Panc1 (cell line): ENCODE data around the gene SALL4. TPM values are rescaled to one million over a fixed set of nuclear protein-coding genes. Genes with fewer than 3 reads are reported as not detected.

Experiments used
- ATAC-seq: fragments of 200-7000 bp; cut with Tn5 transposase; 2 replicates; pipeline ENCODE4 v1.9.1; 2020; ENCODE audit warnings: mild to moderate bottlenecking, moderate library complexity
- BruUV-seq: library from RNA; stranded (reverse); fragments of 400-500 nt; replicated peaks from 2 replicates; lab custom pipeline; 2021; lab: Mats Ljungman, UMichigan
- CTCF ChIA-PET: fragments of 300-600 bp; sonication (Branson Sonifier 250); formaldehyde crosslinking; loops from one replicate; lab custom pipeline; 2022; ENCODE audit warnings: antibody characterized with exemption; lab: Charles Lee
- POLR2A ChIA-PET: fragments of 300-600 bp; sonication (Branson Sonifier 250); formaldehyde crosslinking; loops from one replicate; lab custom pipeline; 2022; ENCODE audit warnings: antibody characterized with exemption; lab: Charles Lee
- DNase-seq: peaks from one replicate; pipeline ENCODE4 v3.0.0-alpha.2; 2010; ENCODE audit warnings: low read depth, low spot score
- H3K27ac ChIP-seq: 2 replicates; pipeline ENCODE4 v1.5.1; 2011; ENCODE audit warnings: mild to moderate bottlenecking, low read length, inconsistent platforms
- H3K27me3 ChIP-seq: fragments of 200-500 bp; sonication (Bioruptor generic); 2 replicates; pipeline ENCODE4 v1.6.0; 2014; ENCODE audit warnings: low read length, inconsistent platforms; ENCODE audit not compliant: control insufficient read depth, insufficient read depth
- H3K36me3 ChIP-seq: fragments of 200-500 bp; sonication (Bioruptor generic); 2 replicates; pipeline ENCODE4 v1.5.1; 2014; ENCODE audit warnings: inconsistent platforms, mild to moderate bottlenecking, low read length, moderate library complexity; ENCODE audit not compliant: control insufficient read depth, insufficient read depth
- H3K4me1 ChIP-seq: 2 replicates; pipeline ENCODE4 v1.5.1; 2011; ENCODE audit warnings: inconsistent platforms, mild to moderate bottlenecking, low read length, moderate library complexity; ENCODE audit not compliant: control insufficient read depth, insufficient read depth
- H3K4me3 ChIP-seq, 2 experiments: 2 replicates each; pipeline ENCODE4 v1.5.1; 2011 to 2012; ENCODE audit warnings: low read depth in 2 of 2, low read length in 2 of 2, mild to moderate bottlenecking in 2 of 2, inconsistent platforms in 1 of 2, moderate library complexity in 1 of 2
- H3K9me3 ChIP-seq: fragments of 200-500 bp; sonication (Bioruptor generic); 2 replicates; pipeline ENCODE4 v1.5.1; 2014; ENCODE audit warnings: low read depth, mild to moderate bottlenecking, inconsistent platforms, low read length, moderate library complexity; ENCODE audit not compliant: control insufficient read depth, insufficient read depth
- POLR2AphosphoS5 ChIP-seq: IDR thresholded peaks from 2 replicates; pipeline ENCODE4 v1.6.1; 2012; ENCODE audit warnings: mild to moderate bottlenecking, low read depth, low read length, moderate library complexity
- REST ChIP-seq, 2 experiments: IDR thresholded peaks; 2 replicates each; pipeline ENCODE4 v1.6.1; 2011 to 2012; ENCODE audit warnings: low read depth in 2 of 2, control low read depth in 1 of 2, low read length in 1 of 2, mild to moderate bottlenecking in 1 of 2, moderate library complexity in 1 of 2; ENCODE audit not compliant: insufficient read depth in 1 of 2
- SIN3A ChIP-seq: IDR thresholded peaks from 2 replicates; pipeline ENCODE4 v1.6.1; 2012; ENCODE audit warnings: low read depth, mild to moderate bottlenecking, low read length, moderate library complexity, borderline replicate concordance; ENCODE audit not compliant: insufficient read depth
- TCF7L2 ChIP-seq: IDR thresholded peaks from 2 replicates; pipeline ENCODE4 v1.6.1; 2011; ENCODE audit warnings: mild to moderate bottlenecking, low read depth, low read length, inconsistent platforms
- in situ Hi-C: cut with HindIII; loops from 2 replicates; pipeline ENCODE4 v1.10.0; 2016; ENCODE audit warnings: low sequenced_read_pairs, low pct_unique_long_range_greater_than_20kb
- intact Hi-C: fragments of 100-400 bp; cut with micrococcal nuclease; formaldehyde crosslinking; loops from one replicate; pipeline ENCODE4 v1.10.0; 2022; ENCODE audit not compliant: unreplicated experiment
- total RNA-seq: library from RNA; stranded (reverse); gene quantifications from one replicate; pipeline ENCODE4 v1.2.1, GENCODE V29; 2021; ENCODE audit not compliant: unreplicated experiment
- TF ChIP-seq, protein P1 (sequence below): fragments of 450-650 bp; IDR thresholded peaks from 2 replicates; pipeline ENCODE4 v1.5.1; 2017; ENCODE audit warnings: mild to moderate bottlenecking

SALL4 gene
- total RNA-seq, 1 experiment from 2014 or later = 1.6 TPM

DNA sequence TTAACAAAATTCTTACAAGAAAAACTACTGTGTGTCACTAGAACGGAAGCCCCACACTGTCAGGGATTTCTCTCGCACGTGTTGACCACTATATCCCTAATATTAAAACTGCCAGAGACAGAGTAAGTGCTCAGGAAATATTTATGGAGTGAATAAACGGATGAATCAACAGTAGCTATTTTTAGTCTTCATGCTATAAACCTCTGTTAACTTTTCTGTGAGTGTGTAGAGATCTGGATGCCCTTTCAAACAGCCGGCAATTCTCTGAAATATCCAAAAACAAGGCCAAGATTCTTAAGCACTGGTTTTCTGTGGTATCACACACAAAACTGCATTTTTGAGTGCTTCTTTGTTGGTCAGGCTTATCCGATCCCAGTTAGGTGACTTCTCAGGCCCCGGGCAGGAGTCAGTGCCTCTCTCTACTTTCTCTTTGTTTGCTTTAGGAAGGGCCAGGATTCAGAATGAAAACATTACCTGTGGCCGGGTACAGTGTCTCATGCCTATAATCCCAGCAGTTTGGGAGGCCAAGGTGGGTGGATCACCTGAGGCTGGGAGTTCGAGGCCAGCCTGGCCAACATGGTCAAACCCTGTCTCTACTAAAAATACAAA is 49.9 kb downstream of the SALL4 start:
- BruUV-seq = no TSS peak
- POLR2A ChIA-PET = no interaction called here
- TF ChIP-seq POLR2AphosphoS5 (no peak), SIN3A (no peak), TCF7L2 (no peak), REST (IDR thresholded peaks at IDR 0.05; ENCODE audit: insufficient read depth in 1 of 2, low read depth in 2 of 2, low read length in 1 of 2) (no peak)
- TF ChIP-seq, protein P1, sequence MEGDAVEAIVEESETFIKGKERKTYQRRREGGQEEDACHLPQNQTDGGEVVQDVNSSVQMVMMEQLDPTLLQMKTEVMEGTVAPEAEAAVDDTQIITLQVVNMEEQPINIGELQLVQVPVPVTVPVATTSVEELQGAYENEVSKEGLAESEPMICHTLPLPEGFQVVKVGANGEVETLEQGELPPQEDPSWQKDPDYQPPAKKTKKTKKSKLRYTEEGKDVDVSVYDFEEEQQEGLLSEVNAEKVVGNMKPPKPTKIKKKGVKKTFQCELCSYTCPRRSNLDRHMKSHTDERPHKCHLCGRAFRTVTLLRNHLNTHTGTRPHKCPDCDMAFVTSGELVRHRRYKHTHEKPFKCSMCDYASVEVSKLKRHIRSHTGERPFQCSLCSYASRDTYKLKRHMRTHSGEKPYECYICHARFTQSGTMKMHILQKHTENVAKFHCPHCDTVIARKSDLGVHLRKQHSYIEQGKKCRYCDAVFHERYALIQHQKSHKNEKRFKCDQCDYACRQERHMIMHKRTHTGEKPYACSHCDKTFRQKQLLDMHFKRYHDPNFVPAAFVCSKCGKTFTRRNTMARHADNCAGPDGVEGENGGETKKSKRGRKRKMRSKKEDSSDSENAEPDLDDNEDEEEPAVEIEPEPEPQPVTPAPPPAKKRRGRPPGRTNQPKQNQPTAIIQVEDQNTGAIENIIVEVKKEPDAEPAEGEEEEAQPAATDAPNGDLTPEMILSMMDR = no peak
- Histone ChIP-seq H3K27ac (peak overlapping the region; percentile 64), H3K27me3 (no peaks in the 10 kb centered on the region), H3K9me3 (no peaks in the 10 kb centered on the region), H3K4me3 (peak overlapping the region in 1 of 2 experiments; percentile 2; a peak in 2 of 4 replicates), H3K4me1 (peaks cover 39% of the 10 kb centered on the region), H3K36me3 (no peaks in the 10 kb centered on the region)
- DNase-seq (peak; percentile 85), ATAC-seq (0 out of 2 replicates have a peak, but pooled peaks have one; percentile 23)
- intact Hi-C loops (no loop called here), in situ Hi-C loops (no loop called here)
- CTCF ChIA-PET = no interaction called here

GRCh38 chr20:51750770-51751388 is 51.4 kb downstream of the SALL4 start:
- H3K4me3 ChIP-seq = peak overlapping the region in 1 of 2 experiments; percentile 7; a peak in 1 of 4 replicates
- intact Hi-C loops (no loop called here), in situ Hi-C loops (no loop called here)
- no peaks in the 10 kb centered on the region for H3K9me3 ChIP-seq
- no TSS peak for BruUV-seq
- TF ChIP-seq POLR2AphosphoS5 (no peak), TCF7L2 (no peak), SIN3A (no peak), REST (IDR thresholded peaks at IDR 0.05; ENCODE audit: insufficient read depth in 1 of 2, low read depth in 2 of 2, low read length in 1 of 2) (no peak)
- TF ChIP-seq, protein P1 = no peak
- peaks cover 44% of the 10 kb centered on the region for H3K4me1 ChIP-seq
- H3K36me3 ChIP-seq = no peaks in the 10 kb centered on the region
- ATAC-seq = no peak
- CTCF ChIA-PET = no interaction called here
- H3K27ac ChIP-seq = peak overlapping the region; percentile 83
- no peaks in the 10 kb centered on the region for H3K27me3 ChIP-seq
- POLR2A ChIA-PET = interaction anchor here (0.6 kb wide), 1 partner anchor 29 kb away, joined by 7 read pairs; no protein-coding TSS in a partner anchor
- no peak for DNase-seq
